Common myeloid progenitor, CD34-positive (primary cell): ENCODE measurements around the gene ITGA3.

Experiments
- CTCF ChIA-PET: fragments of 350-600 bp; sonication (Branson Sonifier 250); formaldehyde crosslinking; loops from one replicate; lab custom pipeline; 2021; ENCODE audit warnings: antibody characterized with exemption; lab: Charles Lee
- POLR2A ChIA-PET: fragments of 350-600 bp; sonication (Branson Sonifier 250); formaldehyde crosslinking; loops from one replicate; lab custom pipeline; 2021; ENCODE audit warnings: antibody characterized with exemption; lab: Charles Lee
- DNase-seq, 3 donors: peaks; one replicate each; pipeline versions ENCODE4 v3.0.0 to v3.0.0-alpha.2; 2013
- H3K27ac ChIP-seq, 2 experiments: 1 replicate in 1 of 2; 2 replicates in 1 of 2; pipeline ENCODE4 v1.7.0; 2013; ENCODE audit warnings: inconsistent platforms in 2 of 2, low read length in 2 of 2, mild to moderate bottlenecking in 2 of 2, low read depth in 1 of 2, moderate library complexity in 1 of 2; ENCODE audit not compliant: severe bottlenecking in 2 of 2, insufficient read depth in 1 of 2, poor library complexity in 1 of 2
- H3K27me3 ChIP-seq, 5 experiments: replicated peaks in 2 of 5; 1 replicate in 3 of 5; 2 replicates in 2 of 5; pipeline versions ENCODE4 v1.6.1 to v1.7.0; 2013; ENCODE audit warnings: low read length in 4 of 5, mild to moderate bottlenecking in 2 of 5, moderate library complexity in 2 of 5, inconsistent platforms in 1 of 5; ENCODE audit not compliant: insufficient read depth in 5 of 5, control insufficient read depth in 4 of 5
- H3K36me3 ChIP-seq, 4 experiments: 1 replicate in 2 of 4; 2 replicates in 2 of 4; pipeline versions ENCODE4 v1.6.1 to v1.7.0; 2013; ENCODE audit warnings: low read length in 3 of 4, control low read depth in 1 of 4, mild to moderate bottlenecking in 1 of 4; ENCODE audit not compliant: control insufficient read depth in 4 of 4, insufficient read depth in 4 of 4
- H3K4me1 ChIP-seq, 4 experiments: 1 replicate in 3 of 4; 2 replicates in 1 of 4; pipeline versions ENCODE4 v1.6.1 to v1.7.1; 2013; ENCODE audit warnings: low read length in 3 of 4, mild to moderate bottlenecking in 3 of 4, control low read depth in 1 of 4, inconsistent platforms in 1 of 4, moderate library complexity in 1 of 4; ENCODE audit not compliant: control insufficient read depth in 4 of 4, insufficient read depth in 4 of 4; ENCODE audit errors: control extremely low read depth in 1 of 4
- H3K4me3 ChIP-seq, 7 experiments: 1 replicate in 4 of 7; 2 replicates in 3 of 7; pipeline versions ENCODE4 v1.5.1 to v1.7.0; 2013; ENCODE audit warnings: mild to moderate bottlenecking in 7 of 7, low read length in 6 of 7, moderate library complexity in 6 of 7, inconsistent platforms in 2 of 7, low read depth in 2 of 7, control low read depth in 1 of 7; ENCODE audit not compliant: insufficient read depth in 4 of 7, control insufficient read depth in 1 of 7; ENCODE audit errors: extremely low read depth in 1 of 7
- H3K9me3 ChIP-seq, 5 experiments: 1 replicate in 4 of 5; 2 replicates in 1 of 5; pipeline versions ENCODE4 v1.6.1 to v1.7.1; 2013; ENCODE audit warnings: low read length in 4 of 5, mild to moderate bottlenecking in 2 of 5, inconsistent platforms in 1 of 5, low read depth in 1 of 5, moderate library complexity in 1 of 5; ENCODE audit not compliant: control insufficient read depth in 4 of 5, insufficient read depth in 2 of 5; ENCODE audit errors: control extremely low read depth in 1 of 5
- WGBS: methylation state at CpG from one replicate; pipeline ENCODE4 v1.1.5; 2013; ENCODE audit not compliant: insufficient coverage; 5-methylcytosine and 5-hydroxymethylcytosine counted together

The ITGA3 gene

DNA sequence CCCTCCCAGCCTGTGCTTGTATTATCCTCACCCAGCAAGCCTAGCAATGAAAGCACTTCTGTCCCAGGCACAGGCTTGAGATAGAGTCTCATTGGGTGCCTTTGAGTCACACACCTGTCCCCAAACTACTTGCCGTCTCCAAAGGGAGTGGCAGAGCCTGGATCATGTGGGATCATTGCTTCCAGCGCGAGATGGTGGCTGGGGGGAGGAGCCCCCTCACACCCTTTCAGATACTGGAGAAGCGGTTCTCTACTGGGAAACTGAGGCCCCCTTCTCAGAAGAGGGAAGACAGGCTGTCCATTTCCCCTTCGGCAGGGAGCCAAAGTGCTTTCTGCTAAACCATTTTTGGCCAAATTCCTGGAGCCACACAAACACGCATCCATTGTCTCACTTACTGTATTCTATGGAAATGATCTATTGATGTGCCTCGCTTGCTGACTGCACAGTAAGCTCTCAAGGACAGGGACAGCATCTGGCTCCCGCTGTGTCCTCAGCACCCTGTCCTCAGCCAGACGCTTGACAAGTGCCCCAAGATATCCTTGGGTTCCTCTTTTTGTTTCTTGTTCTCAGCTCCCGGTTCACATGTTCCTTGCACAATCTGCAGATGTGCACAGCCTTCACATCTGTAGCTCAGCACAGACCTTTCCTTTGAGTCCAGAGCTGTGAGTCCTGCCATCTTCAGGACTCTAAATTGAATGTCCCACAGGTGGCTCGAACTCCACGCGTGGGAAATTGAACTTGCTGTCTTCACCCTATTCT lies 34.9 kb upstream of the ITGA3 start:
- CTCF ChIA-PET: interaction anchor here (0.7 to 3.1 kb wide), 6 partner anchors 10 to 73 kb away, joined by 3 to 17 read pairs (median 6); no protein-coding TSS in a partner anchor
- no peaks in the 10 kb centered on the region for H3K36me3 ChIP-seq
- POLR2A ChIA-PET: no interaction called here
- peak in 2 of 3 donors; percentile 49 to 56 for DNase-seq
- WGBS: 52% methylated on average over 11 of the region's 13 CpGs
- H3K27ac ChIP-seq: no peak overlapping the region
- no peaks in the 10 kb centered on the region for H3K9me3 ChIP-seq
- no peak overlapping the region for H3K4me3 ChIP-seq
- H3K27me3 ChIP-seq: peaks cover 0 to 1% (median 0%) of the 10 kb centered on the region in 5 experiments
- H3K4me1 ChIP-seq: peaks cover 0 to 6% (median 5%) of the 10 kb centered on the region in 4 experiments

GRCh38 chr17:50021681-50022370 lies 34.1 kb upstream of the ITGA3 start:
- Histone ChIP-seq H3K27ac (no peak overlapping the region), H3K27me3 (peaks cover 0 to 2% (median 0%) of the 10 kb centered on the region in 5 experiments), H3K4me3 (no peak overlapping the region), H3K36me3 (no peaks in the 10 kb centered on the region), H3K9me3 (no peaks in the 10 kb centered on the region), H3K4me1 (peaks cover 0 to 10% (median 5%) of the 10 kb centered on the region in 4 experiments)
- POLR2A ChIA-PET: no interaction called here
- 98% methylated on average over 5 of the region's 6 CpGs for WGBS
- CTCF ChIA-PET: interaction anchor here (0.7 to 3.1 kb wide), 7 partner anchors 10 to 72 kb away, joined by 3 to 17 read pairs (median 6); no protein-coding TSS in a partner anchor
- DNase-seq: no peak

GRCh38 chr17:50022463-50023130 lies 33.3 kb upstream of the ITGA3 start:
- Histone ChIP-seq H3K27ac (no peak overlapping the region), H3K36me3 (no peaks in the 10 kb centered on the region), H3K9me3 (no peaks in the 10 kb centered on the region), H3K4me1 (peaks cover 0 to 18% (median 12%) of the 10 kb centered on the region in 4 experiments), H3K27me3 (peaks cover 0 to 2% (median 0%) of the 10 kb centered on the region in 5 experiments), H3K4me3 (no peak overlapping the region)
- ChIA-PET CTCF (interaction anchor here (1.0 to 3.1 kb wide), 2 partner anchors 65 to 72 kb away, joined by 6 to 17 read pairs; no protein-coding TSS in a partner anchor), POLR2A (no interaction called here)
- 100% methylated on average over 6 of the region's 6 CpGs for WGBS
- no peak for DNase-seq

- peaks cover 0 to 27% (median 22%) of the 10 kb centered on the region in 4 experiments for H3K4me1 ChIP-seq
- no peak for DNase-seq
- H3K9me3 ChIP-seq: no peaks in the 10 kb centered on the region
- ChIA-PET CTCF (no interaction called here), POLR2A (no interaction called here)
- no peaks in the 10 kb centered on the region for H3K36me3 ChIP-seq
- 80% methylated on average over 2 of the region's 8 CpGs for WGBS
- no peak overlapping the region for H3K27ac ChIP-seq
- H3K27me3 ChIP-seq: peaks cover 0 to 2% (median 0%) of the 10 kb centered on the region in 5 experiments
- no peak overlapping the region for H3K4me3 ChIP-seq
These were observed 32.4 kb upstream of the ITGA3 start for GRCh38 chr17:50023520-50023919.

GRCh38 chr17:50024808-50025207 lies 31.1 kb upstream of the ITGA3 start:
- ChIA-PET CTCF (interaction anchor here (1.2 to 4.1 kb wide), 4 partner anchors 8 to 70 kb away, joined by 4 to 30 read pairs (median 6); no protein-coding TSS in a partner anchor), POLR2A (no interaction called here)
- H3K4me1 ChIP-seq: peaks cover 0 to 34% (median 25%) of the 10 kb centered on the region in 4 experiments
- H3K9me3 ChIP-seq: no peaks in the 10 kb centered on the region
- no peak overlapping the region for H3K4me3 ChIP-seq
- no peaks in the 10 kb centered on the region for H3K36me3 ChIP-seq
- peaks cover 0 to 2% (median 0%) of the 10 kb centered on the region in 5 experiments for H3K27me3 ChIP-seq
- peak in 2 of 3 donors; percentile 17 to 43 for DNase-seq
- no peak overlapping the region for H3K27ac ChIP-seq
- 67% methylated on average over 6 of the region's 7 CpGs for WGBS

DNA sequence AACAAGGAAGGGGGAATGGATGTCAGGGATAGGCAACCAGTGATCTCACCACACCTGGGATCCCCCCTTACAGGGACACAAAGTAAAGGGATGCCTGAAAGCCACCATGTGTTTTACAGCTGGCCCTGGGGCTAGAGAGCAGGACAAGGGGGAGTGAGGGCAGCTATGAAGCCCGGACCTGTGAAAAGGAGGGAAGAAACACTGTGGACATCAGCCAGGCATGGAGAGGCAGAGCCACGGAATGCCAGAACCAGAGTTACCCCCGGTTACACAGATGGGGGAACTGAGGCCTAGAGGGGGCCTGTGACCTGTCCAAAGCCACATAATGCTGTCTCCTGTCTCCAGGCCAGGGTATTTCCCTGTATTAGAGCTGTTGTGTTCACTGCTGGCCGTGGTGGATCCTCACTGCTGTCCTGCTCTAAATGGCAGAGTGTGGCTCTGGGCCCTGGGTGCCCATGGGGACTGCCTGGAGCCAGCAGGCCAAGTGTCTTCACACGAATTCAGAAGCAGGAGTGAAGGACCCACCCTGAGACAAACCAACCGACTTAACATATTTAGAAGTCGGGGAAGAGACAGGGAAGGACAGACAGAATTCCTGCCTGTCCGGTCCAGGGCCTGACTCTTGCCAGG lies 29.7 kb upstream of the ITGA3 start:
- ChIA-PET POLR2A (no interaction called here), CTCF (interaction anchor here (0.6 to 4.1 kb wide), 13 partner anchors 10 to 117 kb away, joined by 3 to 30 read pairs (median 6); partner anchors contain the start of genes ITGA3 and PDK2)
- Histone ChIP-seq H3K4me3 (no peak overlapping the region), H3K36me3 (no peaks in the 10 kb centered on the region), H3K27me3 (peaks cover 0 to 2% (median 0%) of the 10 kb centered on the region in 5 experiments), H3K4me1 (peaks cover 0 to 32% (median 22%) of the 10 kb centered on the region in 4 experiments), H3K9me3 (no peaks in the 10 kb centered on the region), H3K27ac (no peak overlapping the region)
- WGBS: 77% methylated on average over 7 of the region's 8 CpGs
- no peak for DNase-seq
